Stimulated activated CD4-positive, alpha-beta T cell treated with anti-CD3 and anti-CD28 coated beads, Interleukin-15, amount 100 ng/mL, for 24 hours (primary cell): Measurements from ENCODE around the gene ABCC6.
A peak's percentile ranks its signal among the peaks of the same experiment; 100 is the strongest.
"Not testable (repeated sequence)": the region's sequence is repeated elsewhere in the genome, so short reads cannot be mapped to it uniquely, and the experiment has no call there.

ENCODE experiments used
- DNase-seq: peaks from one replicate; pipeline ENCODE4 v3.0.0-alpha.2; 2020

The ABCC6 gene

GRCh38 chr16:16221382-16221781 lies 1.9 kb downstream of the ABCC6 start:
- DNase-seq: not testable (repeated sequence)

DNA sequence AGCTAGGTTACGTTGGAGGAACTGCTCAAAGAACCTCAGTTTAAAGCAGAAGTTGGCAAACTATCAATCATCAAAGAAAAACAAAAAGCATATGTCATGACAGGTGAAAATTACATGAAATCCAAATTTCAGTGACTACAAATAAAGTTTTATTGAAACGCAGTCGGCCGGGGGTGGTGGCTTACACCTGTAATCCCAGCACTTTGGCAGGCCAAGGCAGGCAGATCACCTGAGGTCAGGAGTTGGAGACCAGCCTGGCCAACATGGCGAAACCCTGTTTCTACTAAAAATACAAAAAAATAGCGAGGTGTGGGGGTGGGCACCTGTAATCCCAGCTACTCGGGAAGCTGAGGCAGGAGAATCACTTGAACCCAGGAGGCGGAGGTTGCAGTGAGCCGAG lies 2.8 kb downstream of the ABCC6 start:
- DNase-seq: not testable (repeated sequence)

DNA sequence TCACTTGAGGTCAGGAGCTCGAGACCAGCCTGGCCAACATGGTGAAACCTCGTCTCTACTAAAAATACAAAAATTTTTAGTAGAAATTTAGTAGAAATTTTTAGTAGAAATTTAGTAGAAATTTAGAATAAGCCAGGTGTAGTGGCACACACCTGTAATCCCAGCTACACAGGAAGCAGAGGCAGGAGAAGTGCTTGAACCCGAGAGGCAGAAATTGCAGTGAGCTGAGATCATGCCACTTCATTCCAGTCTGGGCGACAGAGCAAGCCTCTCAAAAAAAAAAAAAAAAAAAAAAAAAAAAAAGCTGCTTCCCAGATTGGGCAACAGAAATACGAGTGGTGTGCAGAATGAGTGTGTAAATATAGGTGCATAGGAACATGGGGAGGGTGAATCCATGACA lies 4.5 kb downstream of the ABCC6 start:
- not testable (repeated sequence) for DNase-seq

DNA sequence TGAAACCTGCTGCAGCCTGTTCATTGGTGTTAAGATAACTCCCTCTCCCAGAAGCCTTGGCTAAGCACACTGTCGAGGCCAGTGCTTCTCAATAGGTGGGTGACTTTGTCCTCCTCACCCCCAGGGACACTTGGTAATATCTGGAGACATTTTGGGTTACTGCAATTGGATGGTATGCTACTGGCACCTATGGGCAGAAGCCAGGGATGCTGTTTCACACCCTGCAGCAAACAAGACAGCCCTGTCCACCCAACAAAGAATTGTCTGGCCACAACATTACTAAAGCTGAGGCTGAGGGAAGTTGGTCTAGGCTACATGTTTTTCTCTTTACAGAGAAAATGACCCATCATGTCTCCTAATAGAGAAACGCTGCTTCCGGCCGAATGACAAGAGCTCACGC lies 4.9 kb downstream of the ABCC6 start:
- not testable (repeated sequence) for DNase-seq

GRCh38 chr16:16213863-16214293 lies 9.4 kb downstream of the ABCC6 start:
- DNase-seq: not testable (repeated sequence)

- DNase-seq: not testable (repeated sequence)
Observed at GRCh38 chr16:16211404-16211803, 11.9 kb downstream of the ABCC6 start.

- DNase-seq: not testable (repeated sequence)
Observed at GRCh38 chr16:16208461-16208860, 14.8 kb downstream of the ABCC6 start.

DNA sequence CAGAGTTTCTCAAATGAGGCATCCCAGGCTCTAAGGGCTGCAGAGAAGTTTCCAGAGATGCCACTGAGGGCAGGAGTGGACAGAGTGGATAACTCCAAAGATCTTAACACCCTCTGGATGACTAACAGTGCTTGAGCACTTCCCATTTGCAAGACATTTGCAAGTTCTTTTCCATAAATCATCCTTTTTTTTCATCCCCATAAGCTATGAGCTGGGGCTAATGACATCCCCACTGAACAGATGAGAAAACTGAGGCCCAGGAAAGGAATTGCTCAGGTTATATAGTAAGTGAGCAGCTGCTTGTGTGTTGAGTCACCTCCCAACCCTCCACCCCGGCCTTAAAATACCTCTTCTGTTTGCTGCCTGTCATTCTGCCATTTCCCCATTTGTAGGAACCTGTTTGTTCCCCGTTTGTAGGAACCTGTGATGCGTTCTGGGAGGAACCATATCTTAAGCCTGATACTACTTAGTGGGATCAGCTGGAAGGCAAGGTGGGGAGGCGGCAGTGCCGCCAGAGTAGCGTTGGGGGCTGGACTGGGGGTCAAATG lies 15.4 kb downstream of the ABCC6 start:
- not testable (repeated sequence) for DNase-seq

- DNase-seq: not testable (repeated sequence)
Observed at GRCh38 chr16:16207097-16207786, 16.1 kb downstream of the ABCC6 start.

DNA sequence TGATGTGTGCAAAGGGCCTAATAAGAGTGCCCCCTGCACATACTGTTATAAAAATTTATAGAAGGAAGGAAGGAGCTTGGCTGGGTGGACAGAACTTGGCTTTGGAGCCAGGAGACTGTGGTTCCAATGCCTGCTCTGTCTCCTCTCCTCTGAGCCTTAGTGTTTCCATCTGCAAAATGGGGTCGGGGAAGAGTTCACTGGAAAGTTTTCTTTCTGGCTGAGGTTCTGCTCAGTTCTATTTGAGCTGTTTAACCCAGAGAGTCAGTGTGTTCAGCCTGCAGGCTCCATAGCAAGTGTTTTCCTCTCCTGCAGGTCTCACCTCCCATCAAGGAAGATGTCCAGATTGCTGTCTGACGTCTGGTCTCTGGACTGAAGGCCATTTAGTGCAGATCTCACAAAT lies 17.4 kb downstream of the ABCC6 start:
- DNase-seq: not testable (repeated sequence)

GRCh38 chr16:16204552-16204951 lies 18.7 kb downstream of the ABCC6 start:
- not testable (repeated sequence) for DNase-seq

- not testable (repeated sequence) for DNase-seq
Observed at GRCh38 chr16:16203494-16203893, 19.8 kb downstream of the ABCC6 start.

GRCh38 chr16:16202400-16203143 lies 20.7 kb downstream of the ABCC6 start:
- peak; percentile 59 for DNase-seq

- DNase-seq: not testable (repeated sequence)
Observed at GRCh38 chr16:16201880-16202279, 21.4 kb downstream of the ABCC6 start.

GRCh38 chr16:16200391-16200790 lies 22.9 kb downstream of the ABCC6 start:
- not testable (repeated sequence) for DNase-seq

DNA sequence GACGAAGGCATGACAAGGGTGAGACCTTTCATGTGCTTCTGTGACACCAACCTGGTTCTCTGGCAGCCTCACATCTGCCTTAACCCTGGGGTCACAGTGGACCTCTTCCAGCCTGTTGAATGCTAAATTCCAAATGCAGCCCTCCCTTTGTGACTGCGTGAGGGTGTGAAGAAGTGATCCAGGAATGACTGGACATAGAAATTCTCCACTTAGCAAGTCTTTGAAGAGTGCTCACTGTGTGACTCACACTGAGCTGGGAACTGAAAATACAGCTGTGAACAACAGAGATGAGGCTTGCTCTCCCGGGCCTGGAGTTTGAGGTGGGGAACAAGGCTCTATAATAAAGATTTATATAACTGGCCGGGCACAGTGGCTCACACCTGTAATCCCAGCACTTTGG lies 23.9 kb downstream of the ABCC6 start:
- DNase-seq: not testable (repeated sequence)

DNA sequence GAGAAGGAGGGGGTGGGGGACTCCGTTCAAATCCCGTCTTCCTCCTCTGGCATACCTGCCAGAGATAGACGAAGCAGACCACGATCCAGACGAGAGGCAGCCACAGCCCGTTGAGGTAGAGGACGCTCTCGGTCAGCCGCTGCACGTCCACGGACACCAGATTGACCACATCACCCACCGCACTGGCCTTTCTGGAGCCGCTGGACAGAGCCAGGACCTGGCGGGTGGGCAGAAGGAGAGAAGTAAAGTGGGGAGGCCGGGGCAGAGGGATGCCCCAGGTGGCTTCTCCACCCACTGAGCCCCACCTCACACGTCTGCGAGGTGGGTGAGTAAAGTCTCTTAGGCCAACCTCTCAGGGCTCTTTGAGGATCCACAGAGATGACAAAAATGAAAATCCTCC lies 25.3 kb downstream of the ABCC6 start:
- no peak for DNase-seq

DNA sequence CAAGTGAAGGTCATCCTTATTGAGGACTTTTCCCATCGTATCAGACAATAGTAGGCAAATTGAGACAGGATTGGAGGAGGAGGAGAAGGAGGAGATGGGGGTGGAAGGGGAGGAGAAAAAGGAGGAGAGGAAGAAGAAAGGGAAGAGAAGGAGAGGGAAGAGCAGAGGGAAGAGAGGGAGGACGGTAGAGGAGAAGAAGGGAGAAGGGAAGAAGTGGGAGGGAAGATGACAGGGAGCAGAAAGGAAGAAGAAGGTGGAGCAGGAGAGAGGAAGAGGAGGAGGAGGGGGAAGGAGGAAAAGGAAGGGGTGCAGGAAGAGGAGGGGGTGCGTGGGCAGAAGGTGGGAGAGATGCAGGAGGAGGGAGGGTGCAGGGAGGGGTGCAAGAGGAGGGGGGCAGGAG lies 26.0 kb downstream of the ABCC6 start:
- no peak for DNase-seq

DNA sequence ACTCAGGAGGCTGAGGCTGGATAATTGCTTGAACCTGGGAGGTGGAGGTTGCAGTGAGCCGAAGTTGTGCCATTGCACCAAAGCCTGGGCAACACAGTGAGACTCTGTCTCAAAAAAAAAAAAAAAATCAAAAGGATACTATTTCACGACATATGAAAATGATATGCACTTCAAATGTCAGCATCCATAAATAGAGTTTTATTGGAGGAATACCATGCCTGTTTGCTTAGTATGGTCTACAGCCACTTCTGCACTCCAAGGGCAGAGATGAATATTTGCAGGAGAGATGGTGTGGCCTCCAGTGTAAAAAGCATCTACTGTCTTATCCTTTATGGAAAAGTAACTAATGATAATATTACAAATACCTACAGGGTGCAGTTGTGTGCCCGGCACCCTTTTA lies 27.2 kb downstream of the ABCC6 start:
- DNase-seq: no peak

DNA sequence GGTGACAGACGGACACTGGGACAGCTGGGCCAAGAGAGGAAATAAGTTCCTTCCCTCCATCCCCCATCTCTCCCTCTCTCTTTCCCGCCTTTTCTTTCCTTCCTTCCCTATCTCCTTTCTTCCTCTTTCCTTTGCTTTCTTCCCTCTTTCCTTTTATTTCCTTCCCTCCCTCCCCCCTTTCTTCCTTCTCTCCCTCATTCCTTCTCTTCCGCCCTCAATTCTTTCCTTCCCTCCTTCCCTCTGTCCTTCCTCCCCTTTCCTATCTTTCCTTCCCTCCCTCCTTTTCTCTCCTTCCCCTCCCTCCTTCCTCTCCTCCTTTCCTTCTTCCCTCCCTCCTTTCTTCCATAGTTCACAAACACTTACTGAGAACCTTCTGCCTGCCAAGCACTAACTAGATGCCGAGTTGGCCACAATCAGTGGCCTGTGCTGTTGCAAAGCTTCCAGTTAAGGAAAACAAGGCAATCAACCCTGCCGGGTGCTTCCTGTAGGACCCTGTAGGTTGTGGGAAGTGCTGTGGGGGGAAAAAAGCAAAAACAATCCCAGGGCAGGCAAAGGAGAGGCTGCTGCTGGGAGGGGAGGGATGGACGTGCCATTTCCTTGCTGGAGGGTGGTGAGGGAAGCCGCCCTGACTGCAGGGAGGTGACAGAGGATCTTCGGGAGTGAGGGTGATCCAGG lies 31.7 kb downstream of the ABCC6 start:
- no peak for DNase-seq

DNA sequence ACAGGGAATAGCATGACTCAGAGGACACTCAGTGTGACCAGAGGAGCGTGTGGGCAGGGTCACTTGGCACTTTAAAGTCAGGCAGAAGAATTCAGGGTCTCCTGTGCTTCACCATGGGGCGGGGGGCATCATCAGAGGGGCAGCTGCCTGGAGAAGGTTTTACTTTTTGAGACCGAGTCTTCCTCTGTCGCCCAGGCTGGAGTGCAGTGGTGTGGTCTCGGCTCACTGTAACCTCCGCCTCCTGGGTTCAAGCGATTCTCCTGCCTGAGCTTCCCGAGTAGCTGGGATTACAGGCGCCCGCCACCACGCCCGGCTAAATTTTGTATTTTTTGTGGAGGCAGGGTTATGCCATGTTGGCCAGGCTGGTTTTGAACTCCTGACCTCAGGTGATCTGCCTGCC lies 32.3 kb downstream of the ABCC6 start:
- not testable (repeated sequence) for DNase-seq

DNA sequence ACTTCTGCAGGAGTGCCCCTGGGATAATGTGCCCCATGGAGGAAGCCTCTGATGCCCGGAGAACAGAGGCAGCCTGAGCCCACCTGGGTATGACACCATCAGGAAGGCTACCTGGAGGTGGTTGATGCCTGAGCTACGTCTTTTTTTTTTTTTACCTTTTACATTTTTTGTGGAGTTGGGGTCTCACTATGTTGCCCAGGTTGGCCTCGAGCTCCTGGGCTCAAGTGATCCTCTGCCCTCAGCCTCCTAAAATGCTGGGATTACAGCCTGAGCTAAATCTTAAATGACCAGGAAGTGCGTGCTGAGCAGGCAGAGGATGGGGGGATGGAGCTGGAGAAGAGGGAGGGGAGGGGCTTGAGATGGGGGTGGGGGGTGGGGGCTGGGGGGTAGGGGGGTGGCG lies 32.7 kb downstream of the ABCC6 start:
- DNase-seq: no peak

DNA sequence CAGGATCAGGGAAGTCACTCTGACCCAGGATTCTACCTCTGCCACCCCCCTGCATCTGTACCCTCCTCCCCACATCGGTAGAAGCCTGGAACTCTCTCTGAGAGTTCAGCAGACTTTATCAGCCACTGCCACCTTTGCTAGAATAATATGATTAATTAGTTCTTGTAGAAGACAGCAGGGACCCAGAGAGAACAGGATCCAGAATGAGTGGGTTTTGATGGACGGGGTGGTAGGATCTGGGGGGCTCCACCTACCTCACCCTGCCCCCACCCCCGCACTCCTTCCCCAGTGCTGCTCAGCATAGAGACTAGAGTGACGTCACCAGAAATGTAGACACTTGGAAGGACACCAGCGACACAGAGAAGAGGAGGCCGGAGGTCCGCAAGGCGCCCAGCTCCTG lies 33.5 kb downstream of the ABCC6 start:
- DNase-seq: no peak
